DLD1 (cell line): ENCODE results near the gene GRID1.

Source experiments
- in situ Hi-C: cut with HindIII; loops from 2 replicates; pipeline ENCODE4 v1.10.0; 2017; ENCODE audit warnings: low sequenced_read_pairs

GRID1 gene

DNA sequence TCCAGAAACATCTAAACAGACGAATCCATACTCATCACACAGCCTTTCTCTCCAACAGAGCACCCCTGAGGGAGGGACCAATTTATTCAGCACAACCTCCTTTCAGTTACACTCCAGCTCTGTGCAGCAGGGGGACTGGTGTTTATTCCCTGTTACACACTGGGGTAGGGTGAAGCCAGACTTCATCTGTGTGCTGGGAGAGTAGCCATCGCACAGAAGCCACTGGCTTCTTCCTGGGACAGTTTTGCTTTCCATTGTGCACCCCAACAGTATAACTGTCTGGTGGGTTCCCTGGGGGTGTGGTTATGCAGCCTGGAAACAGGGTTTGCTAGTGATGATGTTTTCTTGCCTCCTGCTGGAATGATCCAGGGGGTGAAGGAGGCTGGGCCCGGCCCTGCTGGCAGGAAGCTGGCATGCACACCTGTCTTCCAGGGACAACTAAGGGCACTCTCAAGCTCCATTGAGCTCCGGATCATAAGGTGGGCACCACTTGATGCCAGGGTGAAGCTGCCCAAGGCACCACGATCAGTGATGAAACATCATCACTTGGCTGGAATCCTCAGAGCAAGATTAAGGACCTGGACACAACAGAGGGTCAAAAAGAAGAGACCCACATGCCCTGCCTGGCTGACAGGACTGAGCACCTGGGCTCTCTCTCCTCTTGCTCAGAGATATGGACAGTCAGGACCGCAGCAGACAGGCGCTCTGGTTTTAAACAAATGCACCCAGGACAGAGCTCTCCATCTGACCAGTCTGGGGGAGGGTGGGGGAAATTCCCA is 293.2 kb downstream of the GRID1 start:
- in situ Hi-C loops: no loop called here

DNA sequence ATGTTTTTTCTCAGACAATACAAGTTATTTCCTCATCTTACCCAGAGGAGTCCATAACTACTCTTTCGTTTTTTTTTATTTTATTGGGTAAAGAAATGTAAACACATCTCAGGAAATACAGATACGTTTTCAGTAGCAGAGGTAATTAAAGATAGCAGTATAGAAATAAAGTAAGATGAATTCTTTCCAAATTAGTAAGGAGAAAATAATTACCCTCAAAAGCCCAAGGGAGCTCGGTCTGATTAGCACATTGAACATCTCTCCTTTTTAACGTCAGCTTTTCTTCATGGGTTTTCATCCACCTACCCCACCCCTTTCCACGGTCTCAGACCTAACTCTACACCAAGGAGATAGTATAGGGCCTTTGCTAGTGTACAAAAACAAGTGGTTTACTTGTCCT is 294.2 kb downstream of the GRID1 start:
- in situ Hi-C loops: no loop called here

DNA sequence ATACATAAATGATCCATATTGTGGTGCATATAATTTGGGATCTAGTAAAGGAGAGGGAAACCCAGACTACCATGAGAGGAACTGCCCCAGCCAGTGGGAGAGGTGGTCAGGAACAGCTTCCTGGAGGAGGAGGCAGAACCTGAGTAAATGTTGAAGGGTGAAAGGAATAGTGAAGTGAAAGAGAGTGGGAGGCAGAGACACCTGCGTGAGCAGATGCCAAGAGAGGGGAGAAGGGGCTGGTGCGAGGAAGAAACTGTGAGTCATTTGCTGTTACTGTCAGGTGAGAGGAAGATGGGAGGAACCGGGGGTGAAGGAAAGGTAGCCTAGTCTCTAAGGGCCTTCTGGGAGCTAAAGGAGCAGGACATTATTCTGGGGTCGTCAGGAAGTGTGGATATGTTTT is 294.8 kb downstream of the GRID1 start:
- in situ Hi-C loops: no loop called here

DNA sequence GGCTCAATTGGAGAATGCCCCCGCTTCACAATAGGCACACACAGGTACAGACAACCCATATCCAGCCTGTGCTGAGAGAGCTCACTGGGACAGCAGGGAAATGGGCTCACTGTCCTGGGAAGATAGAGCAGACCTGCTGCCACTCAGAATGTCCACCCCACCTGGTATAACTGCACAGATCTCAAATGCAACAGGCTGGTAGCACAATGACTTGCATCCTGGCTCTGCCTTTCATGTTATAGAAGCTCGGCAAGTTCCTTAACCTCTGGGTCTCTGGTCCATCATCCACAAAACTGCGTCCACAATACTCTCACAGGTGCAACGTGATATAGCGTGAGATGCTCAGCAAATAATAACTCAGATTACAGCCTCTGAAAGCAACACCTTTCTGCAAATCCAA is 295.4 kb downstream of the GRID1 start:
- in situ Hi-C loops: no loop called here

DNA sequence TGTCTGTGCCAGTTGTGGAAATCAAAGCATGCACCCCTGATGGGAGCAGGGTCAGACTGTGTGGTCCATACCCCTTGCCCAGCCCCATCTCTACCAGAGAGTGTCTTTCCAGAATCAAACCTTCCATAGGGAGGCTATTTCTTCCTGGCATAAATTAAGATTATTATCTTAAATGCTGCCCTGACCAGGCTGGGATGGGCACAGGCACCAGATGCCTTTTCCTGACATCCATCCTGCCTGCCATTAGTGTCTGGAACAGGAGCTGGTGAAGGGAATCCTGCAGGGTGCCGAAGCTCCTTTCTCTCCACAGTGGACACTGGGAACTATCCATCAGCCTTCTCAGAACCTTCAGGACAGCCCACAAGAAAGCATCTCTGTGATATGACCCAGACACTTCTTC is 296.3 kb downstream of the GRID1 start:
- in situ Hi-C loops: no loop called here

DNA sequence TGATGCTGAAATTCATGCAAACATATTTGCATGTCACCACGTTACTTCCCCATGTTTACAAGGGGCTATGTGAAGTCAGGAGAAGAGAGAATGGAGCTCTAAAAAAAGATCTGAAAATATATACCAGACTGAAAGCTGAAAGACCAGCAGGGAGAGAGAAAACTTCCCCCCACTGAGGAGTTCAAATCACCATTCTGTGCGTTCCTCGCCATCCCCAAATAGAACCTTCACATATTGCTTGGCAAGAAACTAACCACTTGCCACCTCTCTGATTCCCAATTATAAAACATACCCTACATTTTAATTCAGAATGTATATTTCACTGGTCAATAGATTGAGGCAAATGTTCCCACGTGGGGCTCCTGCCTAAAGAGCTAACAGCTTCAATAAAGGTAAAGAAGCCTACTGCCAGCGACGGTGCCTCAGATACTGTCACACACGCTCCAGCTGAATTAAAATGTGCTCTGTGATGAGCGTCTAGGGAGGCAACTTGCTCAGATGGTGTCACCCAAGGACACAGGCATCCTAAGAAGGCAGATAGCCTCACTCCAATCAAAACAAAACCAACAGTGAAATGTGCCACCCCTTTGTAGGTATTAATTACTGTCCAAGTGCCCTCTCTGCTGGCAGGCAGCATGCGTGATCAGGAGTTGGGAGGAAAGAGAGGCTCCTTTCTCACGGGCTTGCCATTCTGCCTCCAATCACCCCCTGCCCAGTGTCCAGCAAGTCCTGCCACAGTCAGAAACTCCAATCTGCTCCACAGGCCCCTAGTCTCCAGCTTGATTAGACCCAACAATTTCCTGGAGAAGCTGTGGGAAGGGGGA is 298.2 kb downstream of the GRID1 start:
- in situ Hi-C loops: no loop called here

DNA sequence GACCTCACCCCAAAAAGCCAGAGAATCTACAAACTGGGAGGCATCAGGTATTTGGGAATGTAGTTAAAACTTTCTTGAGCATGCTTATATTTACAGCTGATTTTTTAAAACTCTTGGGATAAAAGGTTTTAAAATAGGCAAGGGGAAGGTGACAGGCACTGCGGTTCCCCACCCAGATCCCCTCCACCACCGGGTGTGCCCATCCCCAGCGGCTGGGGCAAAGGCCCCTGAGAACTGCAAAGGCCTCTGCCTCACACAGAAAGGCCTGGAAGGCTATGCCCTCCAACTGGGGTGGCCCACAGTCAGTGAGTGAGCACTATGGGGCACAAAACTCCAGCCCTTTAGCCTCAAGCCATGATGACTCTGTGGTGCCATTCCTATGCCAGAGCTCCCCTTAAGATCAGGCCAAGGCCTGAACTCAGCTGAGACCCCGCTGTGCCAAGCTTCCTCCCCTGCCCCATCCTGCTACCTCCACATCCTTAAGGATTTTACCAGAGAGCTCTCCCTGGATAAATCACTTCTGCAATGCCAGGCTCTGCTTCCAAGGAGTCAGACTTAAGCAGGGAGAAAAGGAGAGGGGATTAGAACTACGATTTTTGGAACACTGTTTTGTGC is 299.1 kb downstream of the GRID1 start:
- in situ Hi-C loops: no loop called here

DNA sequence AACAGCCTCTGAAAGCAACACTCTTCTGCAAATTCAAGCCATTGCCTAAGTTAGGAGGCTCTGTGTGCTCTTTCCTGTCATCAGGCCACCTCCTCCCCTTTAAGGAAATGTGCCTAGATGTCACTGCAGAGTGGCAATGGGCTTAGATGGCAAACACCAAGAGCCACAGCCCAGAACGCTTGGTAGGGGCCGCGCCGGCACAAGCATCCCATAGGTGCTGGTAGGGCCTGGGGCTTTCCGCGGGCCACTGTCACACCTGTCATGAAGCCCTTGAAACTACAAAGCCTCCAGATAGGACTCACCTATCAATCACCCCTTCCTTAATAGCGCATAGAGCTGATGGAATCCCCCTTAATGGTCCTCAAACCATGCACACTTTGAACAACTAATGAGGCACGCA is 299.9 kb downstream of the GRID1 start:
- in situ Hi-C loops: no loop called here

DNA sequence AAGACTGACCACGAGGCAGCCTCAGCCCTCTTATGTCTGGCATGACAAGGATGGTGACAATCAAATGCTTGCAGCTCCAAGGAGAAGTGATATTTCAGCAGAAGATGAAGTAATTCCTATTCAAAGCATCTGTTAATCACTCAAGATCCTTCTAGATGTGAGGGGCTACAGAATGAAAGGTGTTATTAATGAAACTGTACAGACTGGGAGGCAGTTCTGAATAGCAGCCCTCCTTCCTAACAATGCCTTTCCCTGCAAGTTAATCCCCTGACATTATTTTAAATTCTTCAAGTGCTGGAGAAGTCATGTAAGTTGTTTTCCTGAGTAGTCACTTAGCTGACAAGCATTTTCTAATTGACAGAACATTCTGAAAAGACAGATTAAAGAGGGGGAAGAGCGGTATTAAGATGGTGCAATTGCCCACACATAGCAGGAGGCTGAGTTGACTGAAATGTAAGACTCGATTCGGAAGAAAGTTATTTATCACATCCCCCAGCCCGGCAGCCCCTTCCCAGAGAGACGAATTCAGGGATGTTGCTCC is 300.8 kb downstream of the GRID1 start:
- in situ Hi-C loops: no loop called here

DNA sequence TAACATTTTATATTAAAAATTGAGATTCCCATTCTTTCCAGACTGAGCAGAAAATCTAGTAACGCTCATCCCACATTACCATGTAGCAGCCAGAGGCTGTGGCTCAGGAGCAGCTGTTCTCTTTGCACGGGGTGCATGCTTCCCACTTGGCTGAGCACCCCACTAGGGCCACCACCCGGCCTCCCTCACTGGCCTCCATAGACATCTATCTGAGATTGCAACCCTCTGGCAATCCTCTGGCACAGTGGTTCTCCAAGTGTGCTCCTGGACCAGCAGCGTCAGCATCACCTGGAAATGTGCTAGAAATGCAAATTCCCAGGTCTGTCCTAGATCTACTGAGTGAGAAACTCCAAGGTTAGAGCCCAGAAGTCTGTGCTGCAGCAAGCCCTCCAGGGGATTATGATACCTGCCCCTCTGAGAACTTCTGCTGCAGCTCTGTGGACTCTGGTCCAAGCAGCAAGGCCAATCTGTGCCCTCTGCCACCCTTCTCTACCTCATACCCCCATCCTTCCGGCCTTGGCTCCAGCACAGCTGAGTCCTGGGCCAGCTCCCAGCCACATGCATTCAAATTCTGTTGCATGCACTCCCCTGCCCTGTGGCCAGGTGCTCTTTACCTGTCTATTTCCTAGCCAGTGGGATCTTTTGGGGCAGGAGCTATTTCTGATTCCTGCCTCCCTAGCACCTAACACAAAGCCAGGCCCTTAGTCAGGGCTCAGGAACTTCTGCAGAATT is 301.5 kb downstream of the GRID1 start:
- in situ Hi-C loops: no loop called here

DNA sequence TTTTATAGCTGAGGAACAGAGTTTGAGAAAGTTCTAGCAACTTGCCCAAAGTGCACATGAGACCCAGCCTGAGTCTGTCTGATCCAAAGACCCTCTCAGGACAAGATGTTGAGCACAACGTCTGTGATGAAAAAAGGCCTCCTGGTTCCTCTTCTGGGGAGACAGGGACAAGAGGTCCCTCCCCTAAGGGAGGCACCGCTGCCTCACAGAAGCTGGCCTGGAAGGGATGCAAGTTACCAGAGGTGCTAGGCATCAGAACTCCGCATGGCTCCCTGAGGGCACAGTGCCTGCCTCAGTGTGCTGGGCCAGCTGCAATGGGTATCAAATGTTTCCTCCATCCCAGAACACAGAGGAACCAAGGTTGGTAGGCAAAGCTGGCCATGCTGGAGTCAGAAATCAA is 302.4 kb downstream of the GRID1 start:
- in situ Hi-C loops: no loop called here

DNA sequence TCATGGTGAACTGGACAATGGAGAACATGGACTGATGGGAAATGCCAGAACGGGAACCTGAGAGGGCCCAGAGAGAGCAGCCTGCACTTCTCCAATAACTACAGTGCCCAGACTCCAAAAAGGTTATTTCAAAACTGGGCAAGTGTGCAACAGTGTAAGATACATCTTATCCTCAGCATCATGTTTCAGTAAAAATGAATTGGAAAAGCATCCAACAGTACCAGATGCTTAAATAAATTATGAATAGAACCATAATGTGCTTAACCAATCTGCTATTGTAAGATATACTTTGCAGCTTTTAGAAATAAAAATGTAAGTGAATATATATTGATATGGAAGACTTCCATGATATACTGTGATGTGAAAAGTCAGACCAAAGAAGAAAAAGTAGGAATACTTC is 303.3 kb downstream of the GRID1 start:
- in situ Hi-C loops: no loop called here

DNA sequence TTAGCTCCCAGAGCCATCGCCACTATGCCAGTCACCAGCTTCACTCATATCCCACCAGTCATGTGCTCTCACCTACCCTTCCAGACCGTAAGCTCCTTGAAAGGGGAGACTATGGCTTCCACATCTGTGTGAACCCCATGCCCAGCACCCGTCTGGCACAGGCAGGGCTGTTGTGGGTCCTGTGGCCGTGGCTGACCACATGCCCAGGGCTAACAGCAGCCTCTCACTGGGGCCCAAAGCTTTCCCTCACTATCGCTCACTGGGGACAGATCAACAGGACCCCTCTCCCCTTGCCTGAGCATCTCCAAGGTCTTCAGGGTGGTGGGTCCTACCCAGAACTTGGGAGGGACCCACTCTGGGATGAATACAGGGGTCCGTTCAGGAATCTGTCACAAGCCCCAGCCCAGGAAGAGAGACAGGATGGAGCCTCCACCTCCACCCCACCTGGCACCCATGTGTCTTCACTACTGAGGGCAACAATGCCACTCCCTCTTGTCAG is 303.9 kb downstream of the GRID1 start:
- in situ Hi-C loops: no loop called here

DNA sequence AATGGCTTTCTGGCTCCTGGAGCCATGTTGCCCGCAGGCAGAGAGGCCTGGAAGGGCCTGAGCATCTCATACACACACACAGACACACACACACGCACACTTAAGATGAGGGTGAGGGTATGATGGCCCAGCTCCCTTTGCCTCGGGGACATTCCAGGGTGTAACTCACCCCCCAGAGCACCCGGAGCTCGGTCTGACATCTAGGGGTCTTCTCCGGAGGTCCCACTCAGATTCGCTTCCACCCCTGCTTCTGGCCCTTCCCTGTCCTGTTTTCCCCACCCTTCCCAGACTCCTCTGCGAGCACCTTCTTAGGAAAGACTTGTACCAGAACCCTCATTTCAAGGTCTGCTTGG is 304.4 kb downstream of the GRID1 start:
- in situ Hi-C loops: no loop called here

DNA sequence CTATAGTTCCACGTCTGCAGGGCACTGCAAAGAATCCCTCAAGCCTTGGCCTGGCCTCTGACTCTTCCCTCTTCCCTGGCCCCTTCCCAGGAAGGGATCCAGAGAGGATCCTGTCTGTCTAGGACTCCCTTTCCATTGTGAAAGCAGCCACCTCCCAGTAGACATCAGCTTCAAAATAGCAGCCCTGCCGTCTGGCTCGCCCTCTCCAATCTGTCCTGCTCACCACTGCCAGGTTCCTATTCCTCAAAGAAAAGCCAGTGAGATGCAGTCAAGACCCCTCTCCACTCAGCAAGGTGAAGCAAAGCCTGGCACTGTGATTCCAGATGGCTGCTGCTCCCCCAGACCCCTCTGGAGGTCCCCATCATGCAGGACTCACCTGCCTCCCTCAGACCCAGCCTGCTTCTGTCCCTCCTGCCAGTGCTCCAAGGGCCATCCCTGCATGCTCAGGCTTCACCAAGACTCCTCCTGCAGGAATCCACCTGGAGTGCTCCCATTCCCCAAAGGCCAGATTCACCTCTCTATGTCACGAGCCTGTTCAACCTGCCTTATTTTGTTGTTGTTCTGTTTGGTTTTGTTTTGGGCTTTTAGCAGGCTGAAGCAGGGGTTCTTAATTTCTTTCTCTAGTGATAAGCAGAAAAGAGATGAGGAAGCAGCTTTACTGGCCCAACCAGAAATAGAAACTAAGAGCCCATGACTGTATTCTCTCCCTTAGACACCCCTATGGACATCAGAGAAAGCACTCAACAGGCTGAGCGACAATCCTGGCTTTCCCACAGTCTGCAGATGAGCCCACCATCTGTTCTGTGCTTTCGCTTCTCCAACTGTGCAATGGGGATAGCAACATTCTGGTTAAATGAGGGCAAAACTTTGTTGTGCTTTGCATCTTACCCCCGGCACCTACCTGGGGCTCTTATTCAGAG is 305.1 kb downstream of the GRID1 start:
- in situ Hi-C loops: no loop called here

DNA sequence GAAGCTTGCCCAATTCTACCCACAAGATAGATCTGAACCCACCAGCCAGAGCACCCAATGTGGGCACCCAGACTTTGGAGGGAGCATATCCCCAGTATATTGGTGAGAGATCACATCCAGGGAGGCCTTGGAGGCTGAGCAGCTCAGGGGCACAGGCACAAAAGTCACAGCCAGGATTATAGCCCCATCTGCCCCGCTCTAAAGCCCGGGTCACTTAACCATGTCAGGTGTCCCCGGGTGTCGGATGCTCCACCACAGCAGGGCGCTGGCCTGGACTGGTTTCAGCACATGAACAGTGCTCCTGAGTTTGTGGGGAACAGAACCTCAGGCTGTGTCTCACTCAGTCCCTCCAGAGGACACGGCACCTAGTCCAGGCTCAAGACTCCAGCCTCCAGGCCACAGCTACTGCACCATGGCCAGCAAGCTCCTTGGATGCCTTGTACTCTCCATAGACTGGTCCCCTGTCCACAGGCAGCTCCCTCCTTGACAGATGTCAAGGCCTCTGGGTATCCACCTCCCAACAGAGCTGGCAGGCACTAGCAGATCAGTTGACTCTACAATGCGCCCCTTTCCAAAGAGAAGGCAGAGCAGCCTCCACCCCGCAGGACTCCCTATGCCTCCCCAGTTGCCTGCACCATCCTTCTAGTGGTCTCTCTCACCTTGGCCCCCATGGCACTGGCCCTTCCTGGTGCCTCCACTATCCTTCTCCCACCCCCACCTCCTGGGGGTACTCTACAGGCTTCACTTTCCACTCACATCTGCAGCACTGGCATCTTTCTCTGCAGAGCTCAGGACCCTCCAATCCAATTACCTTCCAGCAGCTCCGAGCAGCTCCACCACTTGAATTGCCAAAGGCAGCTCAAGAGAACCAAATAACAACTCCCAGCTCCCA is 306.0 kb downstream of the GRID1 start:
- in situ Hi-C loops: no loop called here

DNA sequence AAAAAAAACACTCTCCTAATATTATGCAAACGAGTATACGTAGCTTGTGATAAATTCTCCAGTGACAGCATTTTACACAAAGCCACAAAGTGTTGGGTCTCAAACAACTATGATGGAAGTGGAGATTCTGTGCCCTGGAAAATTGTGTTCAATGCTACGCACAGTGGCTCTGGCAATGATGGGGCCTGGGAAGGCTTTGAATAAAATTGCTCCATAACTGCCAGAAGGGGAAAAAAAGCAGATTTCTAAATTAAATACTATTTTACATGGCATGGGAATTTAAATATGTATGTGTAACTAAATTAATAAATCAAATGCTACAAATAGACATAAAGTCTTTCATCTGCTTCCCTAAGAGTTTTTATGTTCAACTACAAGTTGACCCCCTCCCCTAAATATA is 306.7 kb downstream of the GRID1 start:
- in situ Hi-C loops: no loop called here

DNA sequence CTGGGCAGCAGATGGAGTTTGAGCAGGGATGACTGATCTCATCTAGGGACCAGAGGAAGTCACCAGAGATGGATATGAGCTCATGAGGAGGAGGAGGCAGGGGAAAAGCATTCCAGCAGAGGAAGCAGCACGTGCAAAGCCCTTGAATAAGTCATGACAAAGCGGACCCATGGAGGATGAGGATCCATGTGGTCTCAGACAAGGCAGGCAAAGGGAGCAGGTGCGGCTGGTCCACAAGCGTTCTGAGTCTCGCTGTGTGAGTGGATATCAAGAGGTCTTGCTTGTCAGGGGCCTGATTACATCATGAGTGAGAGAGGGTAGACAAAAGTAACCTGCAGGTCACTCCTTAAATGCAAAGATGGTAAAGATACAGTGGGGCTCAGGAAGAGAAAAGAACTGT is 307.6 kb downstream of the GRID1 start:
- in situ Hi-C loops: no loop called here

DNA sequence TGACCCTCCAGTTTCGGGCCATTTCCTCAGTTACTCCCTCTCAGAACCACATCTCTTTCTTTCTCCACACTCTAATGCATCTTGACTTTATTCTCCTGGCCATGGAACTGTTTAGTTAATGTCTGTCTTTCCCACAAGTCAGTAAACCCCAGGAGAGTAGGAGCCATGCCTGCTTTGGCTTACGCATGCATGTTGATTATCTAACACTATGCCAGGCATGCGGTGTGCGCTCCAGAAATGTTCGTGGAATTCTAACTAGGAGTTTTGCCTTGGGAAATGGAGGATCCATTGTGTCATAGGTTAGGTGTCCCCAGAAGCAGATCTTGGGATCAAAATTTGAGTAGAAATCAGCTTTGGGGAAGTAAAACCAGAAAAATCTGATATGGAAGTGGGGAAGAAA is 308.9 kb downstream of the GRID1 start:
- in situ Hi-C loops: no loop called here
